ENCODE data around the gene C2orf49.

Gene C2orf49

DNA sequence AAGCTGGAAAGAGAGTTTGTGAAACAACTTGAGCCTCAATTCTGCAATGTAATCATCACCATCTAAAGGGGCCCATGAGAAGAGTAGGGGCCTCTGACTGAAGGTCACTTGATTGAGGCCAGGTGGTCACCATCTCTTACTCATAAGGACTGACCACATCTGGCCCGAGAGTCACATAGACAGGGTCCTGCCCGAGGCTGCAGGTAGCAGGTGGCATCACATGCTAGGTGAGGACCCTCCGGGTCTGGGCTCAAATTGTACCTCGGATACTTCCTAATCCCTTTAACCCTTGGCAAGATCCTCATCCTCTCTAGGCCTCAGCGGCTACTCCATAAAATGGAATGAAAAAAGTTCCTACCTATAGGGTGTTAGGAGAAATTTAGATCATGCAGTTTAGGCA lies 44.8 kb downstream of the C2orf49 start:
- no peak for ATAC-seq
- TF ChIP-seq TCF4 (CRISPR knock-in tag; IDR thresholded peaks at IDR 0.05; ENCODE audit: borderline replicate concordance): no peak
- no peak for TF ChIP-seq ARNTL (CRISPR knock-in tag; IDR thresholded peaks at IDR 0.05; ENCODE audit: borderline replicate concordance, low read depth)
- TF ChIP-seq ZNF70 (CRISPR knock-in tag; IDR thresholded peaks at IDR 0.05): no peak
- TF ChIP-seq SNAI2 (CRISPR knock-in tag; IDR thresholded peaks at IDR 0.05): no peak
- no peak for TF ChIP-seq OSR1 (CRISPR knock-in tag; IDR thresholded peaks at IDR 0.05)
- TF ChIP-seq RARB (CRISPR knock-in tag; IDR thresholded peaks at IDR 0.05): no peak
- TF ChIP-seq ISL1 (CRISPR knock-in tag; IDR thresholded peaks at IDR 0.05): no peak
- TF ChIP-seq, protein P1, sequence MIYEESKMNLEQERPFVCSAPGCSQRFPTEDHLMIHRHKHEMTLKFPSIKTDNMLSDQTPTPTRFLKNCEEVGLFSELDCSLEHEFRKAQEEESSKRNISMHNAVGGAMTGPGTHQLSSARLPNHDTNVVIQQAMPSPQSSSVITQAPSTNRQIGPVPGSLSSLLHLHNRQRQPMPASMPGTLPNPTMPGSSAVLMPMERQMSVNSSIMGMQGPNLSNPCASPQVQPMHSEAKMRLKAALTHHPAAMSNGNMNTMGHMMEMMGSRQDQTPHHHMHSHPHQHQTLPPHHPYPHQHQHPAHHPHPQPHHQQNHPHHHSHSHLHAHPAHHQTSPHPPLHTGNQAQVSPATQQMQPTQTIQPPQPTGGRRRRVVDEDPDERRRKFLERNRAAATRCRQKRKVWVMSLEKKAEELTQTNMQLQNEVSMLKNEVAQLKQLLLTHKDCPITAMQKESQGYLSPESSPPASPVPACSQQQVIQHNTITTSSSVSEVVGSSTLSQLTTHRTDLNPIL (CRISPR knock-in tag; IDR thresholded peaks at IDR 0.05; ENCODE audit: low read depth): no peak
- no peak for TF ChIP-seq ZNF565 (CRISPR knock-in tag; conservative IDR thresholded peaks at IDR 0.05; ENCODE audit: low read depth)
- TF ChIP-seq ESRRG (CRISPR knock-in tag; IDR thresholded peaks at IDR 0.05): no peak
- TF ChIP-seq ZFP3 (CRISPR knock-in tag; IDR thresholded peaks at IDR 0.05): no peak
- TF ChIP-seq, protein P2, sequence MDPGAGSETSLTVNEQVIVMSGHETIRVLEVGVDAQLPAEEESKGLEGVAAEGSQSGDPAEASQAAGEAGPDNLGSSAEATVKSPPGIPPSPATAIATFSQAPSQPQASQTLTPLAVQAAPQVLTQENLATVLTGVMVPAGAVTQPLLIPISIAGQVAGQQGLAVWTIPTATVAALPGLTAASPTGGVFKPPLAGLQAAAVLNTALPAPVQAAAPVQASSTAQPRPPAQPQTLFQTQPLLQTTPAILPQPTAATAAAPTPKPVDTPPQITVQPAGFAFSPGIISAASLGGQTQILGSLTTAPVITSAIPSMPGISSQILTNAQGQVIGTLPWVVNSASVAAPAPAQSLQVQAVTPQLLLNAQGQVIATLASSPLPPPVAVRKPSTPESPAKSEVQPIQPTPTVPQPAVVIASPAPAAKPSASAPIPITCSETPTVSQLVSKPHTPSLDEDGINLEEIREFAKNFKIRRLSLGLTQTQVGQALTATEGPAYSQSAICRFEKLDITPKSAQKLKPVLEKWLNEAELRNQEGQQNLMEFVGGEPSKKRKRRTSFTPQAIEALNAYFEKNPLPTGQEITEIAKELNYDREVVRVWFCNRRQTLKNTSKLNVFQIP (CRISPR knock-in tag; IDR thresholded peaks at IDR 0.05; ENCODE audit: borderline replicate concordance, low read depth): no peak
- TF ChIP-seq CSDC2 (CRISPR knock-in tag; IDR thresholded peaks at IDR 0.05): no peak
- TF ChIP-seq, protein P3, sequence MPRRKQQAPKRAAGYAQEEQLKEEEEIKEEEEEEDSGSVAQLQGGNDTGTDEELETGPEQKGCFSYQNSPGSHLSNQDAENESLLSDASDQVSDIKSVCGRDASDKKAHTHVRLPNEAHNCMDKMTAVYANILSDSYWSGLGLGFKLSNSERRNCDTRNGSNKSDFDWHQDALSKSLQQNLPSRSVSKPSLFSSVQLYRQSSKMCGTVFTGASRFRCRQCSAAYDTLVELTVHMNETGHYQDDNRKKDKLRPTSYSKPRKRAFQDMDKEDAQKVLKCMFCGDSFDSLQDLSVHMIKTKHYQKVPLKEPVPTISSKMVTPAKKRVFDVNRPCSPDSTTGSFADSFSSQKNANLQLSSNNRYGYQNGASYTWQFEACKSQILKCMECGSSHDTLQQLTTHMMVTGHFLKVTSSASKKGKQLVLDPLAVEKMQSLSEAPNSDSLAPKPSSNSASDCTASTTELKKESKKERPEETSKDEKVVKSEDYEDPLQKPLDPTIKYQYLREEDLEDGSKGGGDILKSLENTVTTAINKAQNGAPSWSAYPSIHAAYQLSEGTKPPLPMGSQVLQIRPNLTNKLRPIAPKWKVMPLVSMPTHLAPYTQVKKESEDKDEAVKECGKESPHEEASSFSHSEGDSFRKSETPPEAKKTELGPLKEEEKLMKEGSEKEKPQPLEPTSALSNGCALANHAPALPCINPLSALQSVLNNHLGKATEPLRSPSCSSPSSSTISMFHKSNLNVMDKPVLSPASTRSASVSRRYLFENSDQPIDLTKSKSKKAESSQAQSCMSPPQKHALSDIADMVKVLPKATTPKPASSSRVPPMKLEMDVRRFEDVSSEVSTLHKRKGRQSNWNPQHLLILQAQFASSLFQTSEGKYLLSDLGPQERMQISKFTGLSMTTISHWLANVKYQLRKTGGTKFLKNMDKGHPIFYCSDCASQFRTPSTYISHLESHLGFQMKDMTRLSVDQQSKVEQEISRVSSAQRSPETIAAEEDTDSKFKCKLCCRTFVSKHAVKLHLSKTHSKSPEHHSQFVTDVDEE (CRISPR knock-in tag; IDR thresholded peaks at IDR 0.05): no peak
- TF ChIP-seq GLIS3 (CRISPR knock-in tag; IDR thresholded peaks at IDR 0.05): no peak
- TF ChIP-seq, protein P4, sequence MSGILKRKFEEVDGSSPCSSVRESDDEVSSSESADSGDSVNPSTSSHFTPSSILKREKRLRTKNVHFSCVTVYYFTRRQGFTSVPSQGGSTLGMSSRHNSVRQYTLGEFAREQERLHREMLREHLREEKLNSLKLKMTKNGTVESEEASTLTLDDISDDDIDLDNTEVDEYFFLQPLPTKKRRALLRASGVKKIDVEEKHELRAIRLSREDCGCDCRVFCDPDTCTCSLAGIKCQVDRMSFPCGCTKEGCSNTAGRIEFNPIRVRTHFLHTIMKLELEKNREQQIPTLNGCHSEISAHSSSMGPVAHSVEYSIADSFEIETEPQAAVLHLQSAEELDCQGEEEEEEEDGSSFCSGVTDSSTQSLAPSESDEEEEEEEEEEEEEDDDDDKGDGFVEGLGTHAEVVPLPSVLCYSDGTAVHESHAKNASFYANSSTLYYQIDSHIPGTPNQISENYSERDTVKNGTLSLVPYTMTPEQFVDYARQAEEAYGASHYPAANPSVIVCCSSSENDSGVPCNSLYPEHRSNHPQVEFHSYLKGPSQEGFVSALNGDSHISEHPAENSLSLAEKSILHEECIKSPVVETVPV (CRISPR knock-in tag; IDR thresholded peaks at IDR 0.05): no peak
- TF ChIP-seq PPARA (CRISPR knock-in tag; IDR thresholded peaks at IDR 0.05; ENCODE audit: borderline replicate concordance): no peak
- no peak for TF ChIP-seq BACH2 (CRISPR knock-in tag; IDR thresholded peaks at IDR 0.05; ENCODE audit: borderline replicate concordance)

DNA sequence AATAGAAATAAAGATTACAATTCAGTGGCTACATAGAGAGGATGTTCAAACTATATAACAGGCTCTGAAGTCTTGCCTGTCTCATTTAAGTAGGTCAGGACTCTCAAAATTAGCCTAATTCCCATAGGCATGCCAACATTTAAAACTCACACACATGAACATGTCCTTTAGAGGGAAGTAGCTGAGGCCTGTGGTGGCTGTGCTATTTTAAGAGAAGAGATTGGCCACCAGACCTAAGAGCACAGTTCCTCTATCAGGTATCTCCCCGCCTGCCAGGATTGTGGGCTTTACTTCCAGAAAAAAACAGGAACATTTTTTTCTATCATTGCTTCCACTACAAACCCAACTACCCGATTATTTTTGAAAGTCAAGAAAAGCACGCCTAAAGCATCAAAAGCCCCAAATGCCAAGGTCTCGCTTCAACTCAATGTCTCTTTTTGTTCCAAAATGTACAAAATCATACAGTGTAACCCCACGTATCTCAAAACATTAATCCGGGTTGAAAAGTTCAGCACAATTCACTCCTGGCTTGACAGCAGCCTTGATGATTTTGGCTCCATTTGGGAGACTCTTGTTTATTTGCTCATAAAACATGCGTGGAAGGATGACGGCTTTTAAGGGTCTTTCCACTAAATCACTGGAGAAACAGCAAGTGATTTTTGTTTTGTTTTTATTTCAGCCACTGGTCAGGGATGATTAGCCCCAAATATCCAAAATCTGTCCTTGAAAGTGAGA lies 46.3 kb downstream of the C2orf49 start:
- no peak for ATAC-seq
- TF ChIP-seq ZNF8 (CRISPR knock-in tag; IDR thresholded peaks at IDR 0.05) (no peak), CSDC2 (CRISPR knock-in tag; IDR thresholded peaks at IDR 0.05) (no peak), ZFP30 (CRISPR knock-in tag; IDR thresholded peaks at IDR 0.05) (no peak), TOX (CRISPR knock-in tag; IDR thresholded peaks at IDR 0.05; ENCODE audit: borderline replicate concordance) (no peak), GLIS3 (CRISPR knock-in tag; IDR thresholded peaks at IDR 0.05) (no peak), ISL1 (CRISPR knock-in tag; IDR thresholded peaks at IDR 0.05) (no peak), ARNTL (CRISPR knock-in tag; IDR thresholded peaks at IDR 0.05; ENCODE audit: borderline replicate concordance, low read depth) (no peak), PPARA (CRISPR knock-in tag; IDR thresholded peaks at IDR 0.05; ENCODE audit: borderline replicate concordance) (no peak), ZFP3 (CRISPR knock-in tag; IDR thresholded peaks at IDR 0.05) (no peak), ZNF565 (CRISPR knock-in tag; conservative IDR thresholded peaks at IDR 0.05; ENCODE audit: low read depth) (no peak)
- TF ChIP-seq, protein P4 (CRISPR knock-in tag; IDR thresholded peaks at IDR 0.05): no peak
- TF ChIP-seq, protein P2 (CRISPR knock-in tag; IDR thresholded peaks at IDR 0.05; ENCODE audit: borderline replicate concordance, low read depth): no peak
- TF ChIP-seq, protein P1 (CRISPR knock-in tag; IDR thresholded peaks at IDR 0.05; ENCODE audit: low read depth): no peak
- TF ChIP-seq, protein P5, sequence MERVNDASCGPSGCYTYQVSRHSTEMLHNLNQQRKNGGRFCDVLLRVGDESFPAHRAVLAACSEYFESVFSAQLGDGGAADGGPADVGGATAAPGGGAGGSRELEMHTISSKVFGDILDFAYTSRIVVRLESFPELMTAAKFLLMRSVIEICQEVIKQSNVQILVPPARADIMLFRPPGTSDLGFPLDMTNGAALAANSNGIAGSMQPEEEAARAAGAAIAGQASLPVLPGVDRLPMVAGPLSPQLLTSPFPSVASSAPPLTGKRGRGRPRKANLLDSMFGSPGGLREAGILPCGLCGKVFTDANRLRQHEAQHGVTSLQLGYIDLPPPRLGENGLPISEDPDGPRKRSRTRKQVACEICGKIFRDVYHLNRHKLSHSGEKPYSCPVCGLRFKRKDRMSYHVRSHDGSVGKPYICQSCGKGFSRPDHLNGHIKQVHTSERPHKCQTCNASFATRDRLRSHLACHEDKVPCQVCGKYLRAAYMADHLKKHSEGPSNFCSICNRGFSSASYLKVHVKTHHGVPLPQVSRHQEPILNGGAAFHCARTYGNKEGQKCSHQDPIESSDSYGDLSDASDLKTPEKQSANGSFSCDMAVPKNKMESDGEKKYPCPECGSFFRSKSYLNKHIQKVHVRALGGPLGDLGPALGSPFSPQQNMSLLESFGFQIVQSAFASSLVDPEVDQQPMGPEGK (CRISPR knock-in tag; IDR thresholded peaks at IDR 0.05; ENCODE audit: borderline replicate concordance): no peak

Data from SK-N-SH treated with all-trans-retinoic acid at 6 μM for 48 hours (cell line).